CD4-positive, CD25-positive, alpha-beta regulatory T cell (primary cell): ENCODE results near the gene FGF13. TPM values are rescaled to one million over a fixed set of nuclear protein-coding genes. Genes with fewer than 3 reads are reported as not detected.
A peak's percentile ranks its signal among the peaks of the same experiment; 100 is the strongest.

Experiments used
- ATAC-seq, 2 donors: fragments of 150-1000 bp; cut with Tn5 transposase; one replicate each; pipeline ENCODE4 v1.10.0; 2021; ENCODE audit warnings: low read depth in 2 of 2, moderate number of reproducible peaks in 2 of 2, moderate library complexity in 1 of 2
- DNase-seq, 3 donors: peaks; one replicate each; pipeline versions ENCODE4 v3.0.0 to v3.0.0-alpha.2; 2012 to 2022; ENCODE audit warnings: mixed read lengths in 1 of 3
- H3K27ac ChIP-seq: one replicate; pipeline ENCODE4 v1.7.0; 2013; ENCODE audit warnings: mild to moderate bottlenecking, low read length; ENCODE audit not compliant: insufficient read depth, poor library complexity, severe bottlenecking
- H3K27me3 ChIP-seq: one replicate; pipeline ENCODE4 v1.7.0; 2013; ENCODE audit warnings: low read length; ENCODE audit not compliant: control insufficient read depth, insufficient read depth
- H3K36me3 ChIP-seq: one replicate; pipeline ENCODE4 v1.7.0; 2013; ENCODE audit warnings: mild to moderate bottlenecking, low read length, moderate library complexity; ENCODE audit not compliant: control insufficient read depth, insufficient read depth
- H3K4me1 ChIP-seq: 2 replicates; pipeline ENCODE4 v1.7.0; 2013; ENCODE audit warnings: mild to moderate bottlenecking, low read length; ENCODE audit not compliant: insufficient read depth, control insufficient read depth, poor library complexity, severe bottlenecking
- H3K4me3 ChIP-seq: one replicate; pipeline ENCODE4 v1.7.0; 2013; ENCODE audit warnings: low read depth, mild to moderate bottlenecking, low read length, moderate library complexity
- H3K9me3 ChIP-seq, 2 experiments: 1 replicate in 1 of 2; 2 replicates in 1 of 2; pipeline ENCODE4 v1.7.0; 2013; ENCODE audit warnings: low read length in 2 of 2, mild to moderate bottlenecking in 1 of 2, moderate library complexity in 1 of 2; ENCODE audit not compliant: control insufficient read depth in 2 of 2
- H3K27ac Mint-ChIP-seq, 3 donors: one replicate each; pipeline ENCODE4 v1.8.0; 2020 to 2022; ENCODE audit warnings: mild to moderate bottlenecking in 3 of 3, mixed read lengths in 3 of 3, moderate library complexity in 2 of 3
- H3K27me3 Mint-ChIP-seq: one replicate; pipeline ENCODE4 v1.8.0; 2022; ENCODE audit warnings: mild to moderate bottlenecking, mixed read lengths
- H3K36me3 Mint-ChIP-seq: one replicate; pipeline ENCODE4 v1.8.0; 2020; ENCODE audit warnings: mixed read lengths
- H3K4me1 Mint-ChIP-seq, 4 donors: one replicate each; pipeline ENCODE4 v1.8.0; 2020 to 2022; ENCODE audit warnings: mixed read lengths in 4 of 4, mild to moderate bottlenecking in 1 of 4
- H3K4me3 Mint-ChIP-seq, 4 donors: one replicate each; pipeline ENCODE4 v1.8.0; 2020 to 2022; ENCODE audit warnings: mild to moderate bottlenecking in 4 of 4, mixed read lengths in 4 of 4, moderate library complexity in 3 of 4
- H3K9me3 Mint-ChIP-seq, 7 donors: one replicate each; pipeline ENCODE4 v1.8.0; 2020 to 2022; ENCODE audit warnings: mixed read lengths in 7 of 7, mild to moderate bottlenecking in 3 of 7, moderate library complexity in 2 of 7
- polyA plus RNA-seq, 4 donors: library from polyadenylated mRNA; unstranded; fragments of 300-500 nt; fragmentation: Illumina TruSeq; gene quantifications; one replicate each; pipeline ENCODE4 v1.2.3, GENCODE V29; 2021
- total RNA-seq: library from RNA; stranded (reverse); gene quantifications from one replicate; pipeline ENCODE4 v1.2.3, GENCODE V29; 2022

Gene FGF13
- total and polyA plus RNA-seq, 5 donors from 2014 or later = not detected

GRCh38 chrX:138740341-138740740, 28.8 kb upstream of the FGF13 start:
- no peak overlapping the region for H3K4me3 ChIP-seq
- Mint-ChIP-seq H3K9me3 (no peaks in the 10 kb centered on the region), H3K27ac (no peak overlapping the region), H3K4me1 (no peaks in the 10 kb centered on the region), H3K27me3 (no peaks in the 10 kb centered on the region), H3K4me3 (no peak overlapping the region), H3K36me3 (no peaks in the 10 kb centered on the region)
- ATAC-seq = no peak
- H3K27ac ChIP-seq = no peak overlapping the region
- DNase-seq = no peak
- no peaks in the 10 kb centered on the region for H3K27me3 ChIP-seq
- H3K36me3 ChIP-seq = no peaks in the 10 kb centered on the region
- no peaks in the 10 kb centered on the region for H3K4me1 ChIP-seq
- no peaks in the 10 kb centered on the region for H3K9me3 ChIP-seq

- Mint-ChIP-seq H3K27ac (no peak overlapping the region), H3K4me3 (no peak overlapping the region), H3K36me3 (no peaks in the 10 kb centered on the region), H3K4me1 (no peaks in the 10 kb centered on the region), H3K9me3 (peaks cover 0 to 3% (median 0%) of the 10 kb centered on the region in 7 donors), H3K27me3 (no peaks in the 10 kb centered on the region)
- Histone ChIP-seq H3K27ac (no peak overlapping the region), H3K36me3 (no peaks in the 10 kb centered on the region), H3K27me3 (no peaks in the 10 kb centered on the region), H3K9me3 (no peaks in the 10 kb centered on the region), H3K4me1 (no peaks in the 10 kb centered on the region), H3K4me3 (no peak overlapping the region)
- ATAC-seq (no peak), DNase-seq (no peak)
Observed at GRCh38 chrX:138723301-138723700, 11.8 kb upstream of the FGF13 start.

- H3K9me3 Mint-ChIP-seq = peaks cover 0 to 5% (median 0%) of the 10 kb centered on the region in 7 donors
- no peaks in the 10 kb centered on the region for H3K4me1 Mint-ChIP-seq
- no peak for ATAC-seq
- no peak for DNase-seq
- Histone ChIP-seq H3K27me3 (no peaks in the 10 kb centered on the region), H3K4me1 (no peaks in the 10 kb centered on the region), H3K9me3 (no peaks in the 10 kb centered on the region), H3K4me3 (no peak overlapping the region), H3K36me3 (no peaks in the 10 kb centered on the region), H3K27ac (no peak overlapping the region)
- H3K27me3 Mint-ChIP-seq = peaks cover 4% of the 10 kb centered on the region
- no peaks in the 10 kb centered on the region for H3K36me3 Mint-ChIP-seq
- no peak overlapping the region for H3K4me3 Mint-ChIP-seq
- no peak overlapping the region for H3K27ac Mint-ChIP-seq
Observed at GRCh38 chrX:138719396-138719795, 7.9 kb upstream of the FGF13 start.

- ATAC-seq (no peak), DNase-seq (no peak)
- no peaks in the 10 kb centered on the region for H3K36me3 ChIP-seq
- no peak overlapping the region for H3K4me3 Mint-ChIP-seq
- no peak overlapping the region for H3K27ac Mint-ChIP-seq
- peaks cover 4% of the 10 kb centered on the region for H3K27me3 Mint-ChIP-seq
- H3K27me3 ChIP-seq = no peaks in the 10 kb centered on the region
- no peaks in the 10 kb centered on the region for H3K36me3 Mint-ChIP-seq
- H3K4me3 ChIP-seq = no peak overlapping the region
- H3K9me3 Mint-ChIP-seq = peaks cover 0 to 5% (median 0%) of the 10 kb centered on the region in 7 donors
- H3K4me1 Mint-ChIP-seq = no peaks in the 10 kb centered on the region
- H3K9me3 ChIP-seq = no peaks in the 10 kb centered on the region
- H3K27ac ChIP-seq = no peak overlapping the region
- H3K4me1 ChIP-seq = no peaks in the 10 kb centered on the region
Observed at GRCh38 chrX:138718941-138719340, 7.4 kb upstream of the FGF13 start.

GRCh38 chrX:138710866-138711341, 613 bp downstream of the FGF13 start:
- peaks cover 0 to 3% (median 0%) of the 10 kb centered on the region in 7 donors for H3K9me3 Mint-ChIP-seq
- Histone ChIP-seq H3K9me3 (no peaks in the 10 kb centered on the region), H3K4me3 (no peak overlapping the region), H3K36me3 (no peaks in the 10 kb centered on the region), H3K27ac (no peak overlapping the region), H3K4me1 (no peaks in the 10 kb centered on the region), H3K27me3 (no peaks in the 10 kb centered on the region)
- no peaks in the 10 kb centered on the region for H3K4me1 Mint-ChIP-seq
- H3K27me3 Mint-ChIP-seq = peaks cover 19% of the 10 kb centered on the region
- ATAC-seq (no peak), DNase-seq (no peak)
- no peak overlapping the region for H3K4me3 Mint-ChIP-seq
- H3K36me3 Mint-ChIP-seq = no peaks in the 10 kb centered on the region
- H3K27ac Mint-ChIP-seq = no peak overlapping the region

GRCh38 chrX:138709886-138710791, 1.4 kb downstream of the FGF13 start:
- Histone ChIP-seq H3K27me3 (no peaks in the 10 kb centered on the region), H3K36me3 (no peaks in the 10 kb centered on the region), H3K4me3 (no peak overlapping the region), H3K9me3 (no peaks in the 10 kb centered on the region), H3K4me1 (no peaks in the 10 kb centered on the region), H3K27ac (no peak overlapping the region)
- ATAC-seq = no peak
- H3K4me3 Mint-ChIP-seq = peak overlapping the region in 1 of 4 donors; percentile 1
- H3K27ac Mint-ChIP-seq = no peak overlapping the region
- H3K36me3 Mint-ChIP-seq = no peaks in the 10 kb centered on the region
- DNase-seq = no peak
- H3K9me3 Mint-ChIP-seq = no peaks in the 10 kb centered on the region
- peaks cover 19% of the 10 kb centered on the region for H3K27me3 Mint-ChIP-seq
- no peaks in the 10 kb centered on the region for H3K4me1 Mint-ChIP-seq

- peaks cover 16% of the 10 kb centered on the region for H3K27me3 Mint-ChIP-seq
- no peaks in the 10 kb centered on the region for H3K4me1 Mint-ChIP-seq
- ATAC-seq (no peak), DNase-seq (no peak)
- H3K4me3 Mint-ChIP-seq = no peak overlapping the region
- no peaks in the 10 kb centered on the region for H3K9me3 Mint-ChIP-seq
- H3K36me3 Mint-ChIP-seq = no peaks in the 10 kb centered on the region
- Histone ChIP-seq H3K4me1 (no peaks in the 10 kb centered on the region), H3K36me3 (no peaks in the 10 kb centered on the region), H3K27ac (no peak overlapping the region), H3K9me3 (no peaks in the 10 kb centered on the region), H3K4me3 (no peak overlapping the region), H3K27me3 (no peaks in the 10 kb centered on the region)
- H3K27ac Mint-ChIP-seq = no peak overlapping the region
Observed at GRCh38 chrX:138708268-138708667, 3.2 kb downstream of the FGF13 start.

- Histone ChIP-seq H3K4me1 (no peaks in the 10 kb centered on the region), H3K27ac (no peak overlapping the region), H3K4me3 (no peak overlapping the region), H3K36me3 (no peaks in the 10 kb centered on the region), H3K27me3 (no peaks in the 10 kb centered on the region), H3K9me3 (no peaks in the 10 kb centered on the region)
- Mint-ChIP-seq H3K4me3 (no peak overlapping the region), H3K4me1 (no peaks in the 10 kb centered on the region), H3K27ac (no peak overlapping the region), H3K36me3 (no peaks in the 10 kb centered on the region), H3K9me3 (peaks cover 0 to 3% (median 0%) of the 10 kb centered on the region in 7 donors), H3K27me3 (peaks cover 2% of the 10 kb centered on the region)
- no peak for DNase-seq
- ATAC-seq = no peak
Observed at GRCh38 chrX:138704596-138704995, 6.9 kb downstream of the FGF13 start.
